Adrenal gland (tissue), 12 donors: ENCODE results near the gene CTNND2. TPM values are rescaled to one million over a fixed set of nuclear protein-coding genes. Genes with fewer than 3 reads are reported as not detected.

ENCODE experiments used
- DNase-seq, 7 donors: peaks; one replicate each; pipeline ENCODE4 v3.0.0-alpha.2; 2019 to 2020
- H3K27ac ChIP-seq, 5 donors: fragments of 200-600 bp; sonication (generic) in 4 of 5; 1 replicate in 3 of 5; 2 replicates in 2 of 5; pipeline versions ENCODE4 v1.5.1 to v1.8.0; 2016 to 2020; ENCODE audit warnings: mild to moderate bottlenecking in 1 of 5
- H3K27me3 ChIP-seq: fragments of 200-600 bp; 2 replicates; pipeline ENCODE4 v1.8.0; 2021
- H3K36me3 ChIP-seq, 2 donors: fragments of 200-600 bp; replicated peaks in 1 of 2; 1 replicate in 1 of 2; 2 replicates in 1 of 2; pipeline versions ENCODE4 v1.5.1 to v1.8.0; 2018 to 2022
- H3K4me1 ChIP-seq, 2 donors: fragments of 200-600 bp; replicated peaks in 1 of 2; 1 replicate in 1 of 2; 2 replicates in 1 of 2; pipeline versions ENCODE4 v1.5.1 to v1.8.0; 2018 to 2021
- H3K4me3 ChIP-seq, 4 donors: fragments of 200-600 bp; sonication (generic) in 3 of 4; one replicate each; pipeline ENCODE4 v1.5.1; 2016 to 2018
- H3K9me3 ChIP-seq, 3 donors: fragments of 200-600 bp; sonication (generic) in 1 of 3; replicated peaks in 1 of 3; 1 replicate in 2 of 3; 2 replicates in 1 of 3; pipeline versions ENCODE4 v1.5.1 to v1.8.0; 2016 to 2021
- CTCF ChIP-seq, 6 experiments: fragments of 450-650 bp in 4 of 6; fragments of 200-600 bp in 2 of 6; sonication (generic) in 1 of 6; IDR thresholded peaks; 1 replicate in 5 of 6; 2 replicates in 1 of 6; pipeline versions ENCODE4 v1.5.1 to v1.8.0; 2016 to 2021; ENCODE audit warnings: antibody characterized with exemption in 6 of 6, mild to moderate bottlenecking in 2 of 6, moderate library complexity in 1 of 6
- POLR2A ChIP-seq, 2 donors: fragments of 450-650 bp; IDR thresholded peaks; one replicate each; pipeline ENCODE4 v1.6.1; 2017; ENCODE audit warnings: antibody characterized with exemption in 2 of 2, mild to moderate bottlenecking in 2 of 2, moderate library complexity in 1 of 2
- WGBS, 4 donors: extraction: QIAGEN DNeasy Blood & Tissue Kit in 2 of 4; methylation state at CpG; one replicate each; pipeline versions ENCODE4 v1.1.5 to v1.1.7; 2013 to 2017; 5-methylcytosine and 5-hydroxymethylcytosine counted together
- intact Hi-C, 2 donors: fragments of 100-400 bp; cut with DNase I; formaldehyde crosslinking; loops; one replicate each; pipeline versions ENCODE4 v1.14.1 to v1.15.0; 2022 to 2023
- polyA plus RNA-seq, 3 donors: library from polyadenylated mRNA; stranded (reverse); fragments of 200-250 nt in 2 of 3; fragments of 350-450 nt in 1 of 3; fragmentation: Illumina TruSeq in 1 of 3; extraction: RNeasy Lipid Tissue Mini Kit (QIAGEN cat#74804) in 1 of 3; gene quantifications; one replicate each; pipeline ENCODE4 v1.2.3, GENCODE V29; 2013 to 2014
- total RNA-seq, 9 donors: library from RNA; depleted of rRNA in 4 of 9; stranded (reverse); fragments of >200 nt in 4 of 9; fragments of 120-200 nt in 1 of 9; fragmentation: NEBNext Ultra II Directional in 1 of 9; extraction: Animal tissue kit (Norgen Biotek cat#: 25700) in 1 of 9; gene quantifications; one replicate each; pipeline versions ENCODE4 v1.1.0 to v1.2.4, GENCODE V29; 2013 to 2023
- donor health status: healthy with polysubstance abuse.
- donor health status: Bipolar disorder and iron deficiency.
- donor health status: DM: yes; HTN: yes; CAD: no.
- donor health status: DM: no; HTN: no; CAD: no.
- donor health status: DM: no; HTN: no; CAD: no.
- donor health status: DM: yes; HTN: yes; CAD: no.

Gene CTNND2
- total and polyA plus RNA-seq, 12 donors: 0.34 to 4.2 (median 1.1) TPM; not detected in 1

GRCh38 chr5:11166923-11167322, 737.3 kb downstream of the CTNND2 start:
- H3K4me1 ChIP-seq: no peaks in the 10 kb centered on the region
- H3K27ac ChIP-seq: no peak overlapping the region
- 47 to 61% (median 58%) methylated on average over 7 of the region's 7 CpGs for WGBS, 4 donors
- peak in 3 of 7 donors; percentile 6 to 32 (median 22) for DNase-seq
- intact Hi-C loops: no loop called here
- no peak overlapping the region for H3K4me3 ChIP-seq
- no peak for TF ChIP-seq POLR2A (IDR thresholded peaks at IDR 0.05)
- no peak for TF ChIP-seq CTCF (IDR thresholded peaks at IDR 0.05)
- no peaks in the 10 kb centered on the region for H3K36me3 ChIP-seq
- no peaks in the 10 kb centered on the region for H3K9me3 ChIP-seq
- H3K27me3 ChIP-seq: no peaks in the 10 kb centered on the region

- intact Hi-C loops: no loop called here
- 76 to 87% (median 81%) methylated on average over 6 of the region's 6 CpGs for WGBS, 4 donors
- TF ChIP-seq POLR2A (IDR thresholded peaks at IDR 0.05) (no peak), CTCF (IDR thresholded peaks at IDR 0.05) (no peak)
These were observed 739.5 kb downstream of the CTNND2 start for GRCh38 chr5:11164531-11165294.

GRCh38 chr5:11157132-11157531, 747.1 kb downstream of the CTNND2 start:
- Histone ChIP-seq H3K9me3 (no peaks in the 10 kb centered on the region), H3K4me3 (no peak overlapping the region), H3K36me3 (no peaks in the 10 kb centered on the region), H3K27ac (no peak overlapping the region), H3K27me3 (no peaks in the 10 kb centered on the region), H3K4me1 (no peaks in the 10 kb centered on the region)
- TF ChIP-seq CTCF (IDR thresholded peaks at IDR 0.05) (no peak), POLR2A (IDR thresholded peaks at IDR 0.05) (no peak)
- WGBS, 4 donors: 88 to 96% (median 93%) methylated on average over 3 of the region's 3 CpGs
- intact Hi-C loops: no loop called here
- DNase-seq: no peak

More at GRCh38 chr5:11164531-11165294, 739.5 kb downstream of the CTNND2 start:
- Histone ChIP-seq H3K27ac (no peak overlapping the region), H3K4me1 (no peaks in the 10 kb centered on the region), H3K27me3 (no peaks in the 10 kb centered on the region), H3K9me3 (no peaks in the 10 kb centered on the region), H3K36me3 (no peaks in the 10 kb centered on the region), H3K4me3 (no peak overlapping the region)
- no peak for DNase-seq

- no peak for TF ChIP-seq CTCF (IDR thresholded peaks at IDR 0.05)
- TF ChIP-seq POLR2A (IDR thresholded peaks at IDR 0.05): no peak
- H3K4me1 ChIP-seq: no peaks in the 10 kb centered on the region
- 67 to 77% (median 71%) methylated on average over 12 of the region's 12 CpGs for WGBS, 4 donors
- no peak overlapping the region for H3K4me3 ChIP-seq
- no peaks in the 10 kb centered on the region for H3K36me3 ChIP-seq
- no peaks in the 10 kb centered on the region for H3K9me3 ChIP-seq
- H3K27me3 ChIP-seq: no peaks in the 10 kb centered on the region
- no peak for DNase-seq
- intact Hi-C loops: no loop called here
- H3K27ac ChIP-seq: no peak overlapping the region
These were observed 750.4 kb downstream of the CTNND2 start for GRCh38 chr5:11153670-11154382.
